GM12878 (cell line): ENCODE measurements around the gene ARRDC5. TPM values are rescaled to one million over a fixed set of nuclear protein-coding genes. Genes with fewer than 3 reads are reported as not detected.

Experiments
- ATAC-seq: fragments of 200-7000 bp; cut with Tn5 transposase; 3 replicates; pipeline ENCODE4 v1.9.1; 2020; ENCODE audit warnings: mild to moderate bottlenecking, moderate library complexity
- BruUV-seq: library from RNA; stranded (reverse); fragments of 400-500 nt; replicated peaks from 2 replicates; lab custom pipeline; 2021; lab: Mats Ljungman, UMichigan
- CTCF ChIA-PET: fragments of 300-600 bp; sonication (Branson Sonifier 250); formaldehyde crosslinking; extraction: SDS; loops from one replicate; lab custom pipeline; 2021; ENCODE audit warnings: inconsistent platforms; lab: Yijun Ruan, JAX
- POLR2A ChIA-PET: fragments of 350-600 bp; formaldehyde crosslinking; extraction: SDS; loops from one replicate; lab custom pipeline; 2021; ENCODE audit warnings: inconsistent platforms; lab: Charles Lee
- RAD21 ChIA-PET: fragments of 300-600 bp; sonication (Branson Sonifier 250); formaldehyde crosslinking; loops from one replicate; lab custom pipeline; 2023; ENCODE audit warnings: antibody characterized with exemption; ENCODE audit not compliant: unreplicated experiment; lab: Charles Lee
- SMC1A ChIA-PET: fragments of 300-600 bp; sonication (Branson Sonifier 250); formaldehyde crosslinking; loops from one replicate; lab custom pipeline; 2023; ENCODE audit not compliant: unreplicated experiment, uncharacterized antibody; lab: Charles Lee
- DNase-seq: peaks from one replicate; pipeline ENCODE4 v3.0.0-alpha.2; 2011; ENCODE audit warnings: low read depth, low spot score
- FAIRE-seq: peaks from 3 replicates; lab custom pipeline; 2011; peaks lifted over from hg19 to GRCh38; lab: Jason Lieb, UNC
- H2AFZ ChIP-seq: 2 replicates; pipeline ENCODE4 v1.6.0; 2011; ENCODE audit warnings: low read depth, low read length, control low read depth; ENCODE audit not compliant: control insufficient read depth
- H3K27ac ChIP-seq: 2 replicates; pipeline ENCODE4 v1.5.1; 2011; ENCODE audit warnings: control low read depth; ENCODE audit not compliant: control insufficient read depth, insufficient read depth
- H3K27me3 ChIP-seq, 2 experiments: replicated peaks in 1 of 2; 2 replicates each; pipeline versions ENCODE4 v1.6.0 to v1.6.1; 2011; ENCODE audit warnings: low read length in 1 of 2; ENCODE audit not compliant: control insufficient read depth in 2 of 2, insufficient read depth in 2 of 2
- H3K36me3 ChIP-seq, 2 experiments: 2 replicates each; pipeline ENCODE4 v1.5.1; 2011; ENCODE audit warnings: low read length in 1 of 2; ENCODE audit not compliant: control insufficient read depth in 2 of 2, insufficient read depth in 2 of 2
- H3K4me1 ChIP-seq: 2 replicates; pipeline ENCODE4 v1.6.1; 2011; ENCODE audit warnings: mild to moderate bottlenecking, low read length, moderate library complexity, mixed read lengths; ENCODE audit not compliant: control insufficient read depth, insufficient read depth
- H3K4me2 ChIP-seq: 2 replicates; pipeline ENCODE4 v1.6.0; 2011; ENCODE audit warnings: control low read depth; ENCODE audit not compliant: control insufficient read depth, insufficient read depth
- H3K4me3 ChIP-seq: fragments of 200-600 bp; sonication (generic); 2 replicates; pipeline ENCODE4 v1.5.1; 2016
- H3K79me2 ChIP-seq: 2 replicates; pipeline ENCODE4 v1.6.0; 2011; ENCODE audit warnings: low read length; ENCODE audit not compliant: control insufficient read depth, insufficient read depth
- H3K9ac ChIP-seq: 2 replicates; pipeline ENCODE4 v1.8.0; 2011; ENCODE audit warnings: low read length, control low read depth, mixed read lengths; ENCODE audit not compliant: control insufficient read depth, insufficient read depth
- H3K9me3 ChIP-seq: replicated peaks from 3 replicates; pipeline ENCODE4 v1.5.1; 2011; ENCODE audit warnings: mild to moderate bottlenecking, low read length; ENCODE audit not compliant: control insufficient read depth, insufficient read depth
- H4K20me1 ChIP-seq: 2 replicates; pipeline ENCODE4 v1.6.0; 2011; ENCODE audit not compliant: control insufficient read depth, insufficient read depth
- EGR1 ChIP-seq, 2 experiments: IDR thresholded peaks; 1 replicate in 1 of 2; 2 replicates in 1 of 2; pipeline ENCODE4 v1.6.1; 2011 to 2012; ENCODE audit warnings: low read depth in 2 of 2, low read length in 2 of 2, borderline replicate concordance in 1 of 2, mild to moderate bottlenecking in 1 of 2, moderate library complexity in 1 of 2
- EP300 ChIP-seq, 2 experiments: fragments of 150-350 bp in 1 of 2; IDR thresholded peaks; 2 replicates each; pipeline ENCODE4 v1.6.1; 2011 to 2012; ENCODE audit warnings: low read depth in 2 of 2, low read length in 2 of 2, borderline replicate concordance in 1 of 2, improper control_type of control experiment in 1 of 2, inconsistent platforms in 1 of 2; ENCODE audit not compliant: control insufficient read depth in 1 of 2
- JUND ChIP-seq: IDR thresholded peaks from 2 replicates; pipeline ENCODE4 v1.6.1; 2012; ENCODE audit warnings: low read depth, mild to moderate bottlenecking, low read length, improper control_type of control experiment, moderate library complexity
- WGBS: methylation state at CpG from one replicate; pipeline ENCODE4 v1.1.6; 2016; ENCODE audit warnings: low lambda C conversion rate; ENCODE audit not compliant: insufficient replicate concordance, insufficient coverage; ENCODE audit errors: missing lambda C conversion rate; 5-methylcytosine and 5-hydroxymethylcytosine counted together
- in situ Hi-C: fragments of 300-500 bp; cut with MboI; formaldehyde crosslinking; loops from 9 replicates; pipeline ENCODE4 v1.14.3; 2018; ENCODE audit warnings: mixed read lengths
- intact Hi-C: fragments of 100-400 bp; cut with micrococcal nuclease; formaldehyde crosslinking; loops from one replicate; pipeline ENCODE4 v1.14.2; 2022; ENCODE audit not compliant: unreplicated experiment
- polyA plus RNA-seq, 11 experiments: library from polyadenylated mRNA; depleted of rRNA in 4 of 11; unstranded in 6 of 11; stranded (reverse) in 5 of 11; fragments of >200 nt; fragmentation: Nextera tagmentation in 4 of 11; fragmentation: Illumina TruSeq in 1 of 11; extraction: Ambion mirVana in 4 of 11; extraction: Trizol in 1 of 11; gene quantifications; 1 replicate in 1 of 11; 2 replicates in 10 of 11; pipeline versions ENCODE4 v1.2.1 to v1.2.3, GENCODE V29; 2011 to 2016; ENCODE audit warnings: inconsistent platforms in 2 of 11, missing spikeins in 2 of 11, low read depth in 1 of 11
- total RNA-seq, 4 experiments: library from RNA; depleted of rRNA in 3 of 4; stranded (reverse); fragments of >200 nt in 3 of 4; fragmentation: Illumina TruSeq in 1 of 4; extraction: Trizol in 1 of 4; gene quantifications; 2 replicates each; pipeline versions ENCODE4 v1.2.1 to v1.2.3, GENCODE V29; 2013 to 2021
- TF ChIP-seq, protein P1 (sequence below): fragments of 450-650 bp; IDR thresholded peaks from 2 replicates; pipeline ENCODE4 v1.6.1; 2017; ENCODE audit warnings: antibody characterized with exemption, mild to moderate bottlenecking, moderate library complexity
- TF ChIP-seq, protein P2 (sequence below): fragments of 450-650 bp; formaldehyde crosslinking; IDR thresholded peaks from 2 replicates; pipeline ENCODE4 v1.4.0; 2020; ENCODE audit warnings: mild to moderate bottlenecking, moderate library complexity

ARRDC5 gene
- total and polyA plus RNA-seq, 10 of the 15 experiments (the other 5 are each of a cell fraction or from before 2014, with no cell fraction given): 0.03 to 0.38 (median 0.12) TPM; not detected in 2

DNA sequence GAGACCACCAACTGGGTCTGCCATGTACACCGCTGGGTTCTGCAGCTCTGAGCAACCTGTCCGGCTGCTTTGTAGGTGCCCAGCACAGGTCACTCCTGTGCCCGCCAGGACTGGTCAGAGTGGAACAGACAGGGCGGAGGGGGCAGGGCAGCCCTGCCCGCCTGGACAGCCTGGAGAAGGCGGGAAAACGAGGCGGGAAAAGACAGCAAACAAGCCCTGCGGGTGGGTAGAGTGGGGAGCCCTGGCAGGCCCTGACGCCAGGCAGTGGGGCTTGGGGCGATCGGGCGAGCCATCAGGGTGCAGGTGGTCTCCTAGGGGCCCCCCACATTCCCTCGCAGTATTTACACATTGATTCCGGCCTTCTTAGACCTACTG, 6.1 kb upstream of the ARRDC5 start (continued):
- TF ChIP-seq, protein P1, sequence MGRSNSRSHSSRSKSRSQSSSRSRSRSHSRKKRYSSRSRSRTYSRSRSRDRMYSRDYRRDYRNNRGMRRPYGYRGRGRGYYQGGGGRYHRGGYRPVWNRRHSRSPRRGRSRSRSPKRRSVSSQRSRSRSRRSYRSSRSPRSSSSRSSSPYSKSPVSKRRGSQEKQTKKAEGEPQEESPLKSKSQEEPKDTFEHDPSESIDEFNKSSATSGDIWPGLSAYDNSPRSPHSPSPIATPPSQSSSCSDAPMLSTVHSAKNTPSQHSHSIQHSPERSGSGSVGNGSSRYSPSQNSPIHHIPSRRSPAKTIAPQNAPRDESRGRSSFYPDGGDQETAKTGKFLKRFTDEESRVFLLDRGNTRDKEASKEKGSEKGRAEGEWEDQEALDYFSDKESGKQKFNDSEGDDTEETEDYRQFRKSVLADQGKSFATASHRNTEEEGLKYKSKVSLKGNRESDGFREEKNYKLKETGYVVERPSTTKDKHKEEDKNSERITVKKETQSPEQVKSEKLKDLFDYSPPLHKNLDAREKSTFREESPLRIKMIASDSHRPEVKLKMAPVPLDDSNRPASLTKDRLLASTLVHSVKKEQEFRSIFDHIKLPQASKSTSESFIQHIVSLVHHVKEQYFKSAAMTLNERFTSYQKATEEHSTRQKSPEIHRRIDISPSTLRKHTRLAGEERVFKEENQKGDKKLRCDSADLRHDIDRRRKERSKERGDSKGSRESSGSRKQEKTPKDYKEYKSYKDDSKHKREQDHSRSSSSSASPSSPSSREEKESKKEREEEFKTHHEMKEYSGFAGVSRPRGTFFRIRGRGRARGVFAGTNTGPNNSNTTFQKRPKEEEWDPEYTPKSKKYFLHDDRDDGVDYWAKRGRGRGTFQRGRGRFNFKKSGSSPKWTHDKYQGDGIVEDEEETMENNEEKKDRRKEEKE: no peak

DNA sequence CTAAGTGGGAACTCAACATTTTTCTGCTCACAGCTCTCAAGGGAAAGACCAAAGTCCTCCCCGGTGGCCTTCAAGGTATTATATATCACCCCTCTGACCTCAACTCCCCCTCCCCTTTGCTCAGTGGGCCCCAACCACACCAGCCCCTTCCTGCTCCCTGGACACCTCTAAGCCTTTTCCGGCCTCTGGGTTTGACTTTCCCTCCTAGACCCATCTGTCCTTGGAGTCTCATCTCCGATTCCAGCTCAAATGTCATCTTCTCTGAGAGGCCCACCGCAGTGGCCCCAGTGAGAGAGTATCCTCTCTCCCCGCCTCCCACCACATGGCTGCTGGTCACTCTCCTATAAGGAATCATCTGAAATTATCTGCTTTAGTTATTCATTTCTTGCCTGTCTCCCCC, 5.7 kb upstream of the ARRDC5 start:
- intact Hi-C loops: no loop called here
- RAD21 ChIA-PET: no interaction called here

More for the DNA sequence above, 5.7 kb upstream of the ARRDC5 start:
- Histone ChIP-seq H3K4me1 (peaks cover 22% of the 10 kb centered on the region), H3K4me3 (no peak overlapping the region), H3K27ac (no peak overlapping the region), H3K9ac (no peak overlapping the region), H2AFZ (no peak overlapping the region), H3K36me3 (peaks cover 0 to 10% of the 10 kb centered on the region in 2 experiments; a peak in 2 of 4 replicates), H4K20me1 (no peaks in the 10 kb centered on the region), H3K27me3 (no peaks in the 10 kb centered on the region)
- ChIA-PET CTCF (interaction anchor here (1.0 to 2.0 kb wide), 2 partner anchors 99 to 117 kb away, joined by 3 to 10 read pairs; partner anchors contain the start of gene FEM1A), POLR2A (interaction anchor here (0.6 to 0.8 kb wide), 2 partner anchors 8 to 41 kb away, joined by 3 to 5 read pairs; partner anchors contain the start of gene PLIN3), SMC1A (no interaction called here)
- in situ Hi-C loops: no loop called here
- DNase-seq (no peak), ATAC-seq (no peak)
- TF ChIP-seq EP300 (IDR thresholded peaks at IDR 0.05; ENCODE audit: borderline replicate concordance in 1 of 2, control insufficient read depth in 1 of 2, low read depth in 2 of 2, low read length in 2 of 2) (no peak), EGR1 (IDR thresholded peaks at IDR 0.05; ENCODE audit: borderline replicate concordance in 1 of 2, low read depth in 2 of 2, low read length in 2 of 2) (no peak), JUND (no peak)
- TF ChIP-seq, protein P2, sequence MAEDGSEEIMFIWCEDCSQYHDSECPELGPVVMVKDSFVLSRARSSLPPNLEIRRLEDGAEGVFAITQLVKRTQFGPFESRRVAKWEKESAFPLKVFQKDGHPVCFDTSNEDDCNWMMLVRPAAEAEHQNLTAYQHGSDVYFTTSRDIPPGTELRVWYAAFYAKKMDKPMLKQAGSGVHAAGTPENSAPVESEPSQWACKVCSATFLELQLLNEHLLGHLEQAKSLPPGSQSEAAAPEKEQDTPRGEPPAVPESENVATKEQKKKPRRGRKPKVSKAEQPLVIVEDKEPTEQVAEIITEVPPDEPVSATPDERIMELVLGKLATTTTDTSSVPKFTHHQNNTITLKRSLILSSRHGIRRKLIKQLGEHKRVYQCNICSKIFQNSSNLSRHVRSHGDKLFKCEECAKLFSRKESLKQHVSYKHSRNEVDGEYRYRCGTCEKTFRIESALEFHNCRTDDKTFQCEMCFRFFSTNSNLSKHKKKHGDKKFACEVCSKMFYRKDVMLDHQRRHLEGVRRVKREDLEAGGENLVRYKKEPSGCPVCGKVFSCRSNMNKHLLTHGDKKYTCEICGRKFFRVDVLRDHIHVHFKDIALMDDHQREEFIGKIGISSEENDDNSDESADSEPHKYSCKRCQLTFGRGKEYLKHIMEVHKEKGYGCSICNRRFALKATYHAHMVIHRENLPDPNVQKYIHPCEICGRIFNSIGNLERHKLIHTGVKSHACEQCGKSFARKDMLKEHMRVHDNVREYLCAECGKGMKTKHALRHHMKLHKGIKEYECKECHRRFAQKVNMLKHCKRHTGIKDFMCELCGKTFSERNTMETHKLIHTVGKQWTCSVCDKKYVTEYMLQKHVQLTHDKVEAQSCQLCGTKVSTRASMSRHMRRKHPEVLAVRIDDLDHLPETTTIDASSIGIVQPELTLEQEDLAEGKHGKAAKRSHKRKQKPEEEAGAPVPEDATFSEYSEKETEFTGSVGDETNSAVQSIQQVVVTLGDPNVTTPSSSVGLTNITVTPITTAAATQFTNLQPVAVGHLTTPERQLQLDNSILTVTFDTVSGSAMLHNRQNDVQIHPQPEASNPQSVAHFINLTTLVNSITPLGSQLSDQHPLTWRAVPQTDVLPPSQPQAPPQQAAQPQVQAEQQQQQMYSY (CRISPR knock-in tag): no peak
- TF ChIP-seq, all 136 proteins: peak for 0
- H3K4me2 ChIP-seq: no peak overlapping the region
- no peak for FAIRE-seq
- WGBS: 91% methylated on average over 5 of the region's 5 CpGs
- no peaks in the 10 kb centered on the region for H3K9me3 ChIP-seq
- peaks cover 34% of the 10 kb centered on the region for H3K79me2 ChIP-seq
- no TSS peak for BruUV-seq
